H1 (cell line): ENCODE data around the gene UTP14C. TPM values are rescaled to one million over a fixed set of nuclear protein-coding genes. Genes with fewer than 3 reads are reported as not detected.

ENCODE experiments used
- CTCF ChIA-PET: fragments of 300-600 bp; sonication (Branson Sonifier 250); formaldehyde crosslinking; loops from one replicate; lab custom pipeline; 2021; ENCODE audit not compliant: partially characterized antibody; lab: Charles Lee
- POLR2A ChIA-PET: fragments of 300-600 bp; sonication (Branson Sonifier 250); formaldehyde crosslinking; loops from one replicate; lab custom pipeline; 2021; ENCODE audit warnings: inconsistent platforms; ENCODE audit not compliant: partially characterized antibody; lab: Charles Lee
- DNase-seq, 2 experiments: peaks; one replicate each; pipeline versions ENCODE4 v3.0.0 to v3.0.0-alpha.2; 2010 to 2022; ENCODE audit warnings: low spot score in 2 of 2, low read depth in 1 of 2, mixed read lengths in 1 of 2
- FAIRE-seq: peaks from 2 replicates; lab custom pipeline; 2011; peaks lifted over from hg19 to GRCh38; lab: Jason Lieb, UNC
- H2AFZ ChIP-seq: 2 replicates; pipeline ENCODE4 v1.8.1; 2012; ENCODE audit warnings: low read length, inconsistent platforms
- H2AK5ac ChIP-seq: 2 replicates; pipeline ENCODE4 v1.6.1; 2013; ENCODE audit warnings: low read depth, low read length
- H2BK120ac ChIP-seq: replicated peaks from 2 replicates; pipeline ENCODE3; 2013; ENCODE audit warnings: low read depth, low read length, inconsistent platforms
- H2BK12ac ChIP-seq: 2 replicates; pipeline ENCODE4 v1.6.1; 2013; ENCODE audit warnings: low read depth, low read length
- H2BK15ac ChIP-seq: 2 replicates; pipeline ENCODE4 v1.6.1; 2013; ENCODE audit warnings: low read length
- H2BK20ac ChIP-seq: 2 replicates; pipeline ENCODE4 v1.6.1; 2013; ENCODE audit warnings: low read length
- H2BK5ac ChIP-seq: 2 replicates; pipeline ENCODE4 v1.6.1; 2013; ENCODE audit warnings: low read depth, low read length
- H3K14ac ChIP-seq: 2 replicates; pipeline ENCODE4 v1.6.1; 2013; ENCODE audit warnings: inconsistent platforms; ENCODE audit not compliant: insufficient read length
- H3K18ac ChIP-seq: 2 replicates; pipeline ENCODE4 v1.6.1; 2013; ENCODE audit warnings: low read length; ENCODE audit errors: extremely low read depth
- H3K23ac ChIP-seq: 2 replicates; pipeline ENCODE4 v1.6.1; 2013; ENCODE audit warnings: inconsistent platforms; ENCODE audit not compliant: insufficient read length
- H3K23me2 ChIP-seq: 2 replicates; pipeline ENCODE4 v1.6.1; 2013; ENCODE audit warnings: low read depth, low read length
- H3K27ac ChIP-seq: 2 replicates; pipeline ENCODE4 v1.6.1; 2011; ENCODE audit warnings: low read depth, low read length, inconsistent platforms
- H3K27me3 ChIP-seq, 4 experiments: replicated peaks in 1 of 4; 1 replicate in 1 of 4; 2 replicates in 3 of 4; pipeline versions ENCODE4 v1.6.1 to v1.8.1; 2011 to 2013; ENCODE audit warnings: low read length in 3 of 4, mild to moderate bottlenecking in 3 of 4, inconsistent platforms in 2 of 4, mixed read lengths in 2 of 4, moderate library complexity in 1 of 4; ENCODE audit not compliant: control insufficient read depth in 3 of 4, insufficient read depth in 3 of 4; ENCODE audit errors: extremely low read depth in 1 of 4
- H3K36me3 ChIP-seq, 4 experiments: 2 replicates each; pipeline versions ENCODE4 v1.6.1 to v1.8.1; 2011 to 2013; ENCODE audit warnings: mild to moderate bottlenecking in 4 of 4, low read length in 3 of 4, moderate library complexity in 2 of 4, control low read depth in 1 of 4, inconsistent platforms in 1 of 4; ENCODE audit not compliant: insufficient read depth in 4 of 4, control insufficient read depth in 2 of 4
- H3K4ac ChIP-seq: replicated peaks from 2 replicates; pipeline ENCODE3; 2013; ENCODE audit warnings: low read length, low read depth, mixed read lengths, inconsistent platforms; ENCODE audit not compliant: insufficient read length
- H3K4me1 ChIP-seq, 4 experiments: replicated peaks in 1 of 4; 1 replicate in 1 of 4; 2 replicates in 3 of 4; pipeline versions ENCODE4 v1.6.1 to v1.8.1; 2011 to 2013; ENCODE audit warnings: low read length in 3 of 4, inconsistent platforms in 2 of 4, mixed read lengths in 1 of 4; ENCODE audit not compliant: insufficient read depth in 4 of 4, control insufficient read depth in 3 of 4
- H3K4me2 ChIP-seq, 2 experiments: 2 replicates each; pipeline versions ENCODE4 v1.6.1 to v1.8.1; 2011 to 2013; ENCODE audit warnings: low read depth in 2 of 2, low read length in 2 of 2, control low read depth in 1 of 2, inconsistent platforms in 1 of 2, mild to moderate bottlenecking in 1 of 2; ENCODE audit not compliant: insufficient read depth in 1 of 2
- H3K4me3 ChIP-seq, 4 experiments: fragments of 200-600, 300-600 bp in 1 of 4; sonication (generic), shearing (Covaris generic), sonication (Bioruptor Twin) in 1 of 4; 2 replicates each; pipeline versions ENCODE4 v1.5.1 to v1.8.1; 2011 to 2016; ENCODE audit warnings: low read length in 4 of 4, low read depth in 3 of 4, control low read depth in 2 of 4, inconsistent platforms in 2 of 4, mild to moderate bottlenecking in 2 of 4, mixed read lengths in 1 of 4, moderate library complexity in 1 of 4; ENCODE audit not compliant: insufficient read depth in 2 of 4; ENCODE audit errors: extremely low read depth in 1 of 4
- H3K56ac ChIP-seq: replicated peaks from 2 replicates; pipeline ENCODE3; 2013; ENCODE audit warnings: low read depth, mild to moderate bottlenecking, mixed read lengths, low read length, inconsistent platforms; ENCODE audit not compliant: insufficient read length
- H3K79me1 ChIP-seq: 2 replicates; pipeline ENCODE4 v1.6.1; 2013; ENCODE audit warnings: low read depth, low read length, control low read depth
- H3K79me2 ChIP-seq, 2 experiments: 2 replicates each; pipeline versions ENCODE4 v1.6.1 to v1.8.1; 2012 to 2013; ENCODE audit warnings: low read length in 2 of 2, mild to moderate bottlenecking in 2 of 2, inconsistent platforms in 1 of 2; ENCODE audit not compliant: insufficient read depth in 2 of 2, control insufficient read depth in 1 of 2
- H3K9ac ChIP-seq, 4 experiments: replicated peaks in 1 of 4; 1 replicate in 1 of 4; 2 replicates in 3 of 4; pipeline versions ENCODE4 v1.6.1 to v1.8.1; 2011 to 2013; ENCODE audit warnings: low read depth in 3 of 4, low read length in 3 of 4, control low read depth in 2 of 4, mild to moderate bottlenecking in 2 of 4, moderate library complexity in 2 of 4, inconsistent platforms in 1 of 4; ENCODE audit errors: extremely low read depth in 1 of 4
- H3K9me3 ChIP-seq, 2 experiments: 2 replicates each; pipeline versions ENCODE4 v1.6.1 to v1.8.1; 2012 to 2013; ENCODE audit warnings: mild to moderate bottlenecking in 2 of 2, moderate library complexity in 2 of 2, control low read depth in 1 of 2, inconsistent platforms in 1 of 2, low read depth in 1 of 2, low read length in 1 of 2, mixed read lengths in 1 of 2; ENCODE audit not compliant: insufficient read depth in 2 of 2
- H4K20me1 ChIP-seq, 2 experiments: replicated peaks in 1 of 2; 2 replicates each; pipeline versions ENCODE3 to v1.8.1; 2011 to 2013; ENCODE audit warnings: inconsistent platforms in 2 of 2, low read length in 2 of 2, mild to moderate bottlenecking in 1 of 2; ENCODE audit not compliant: insufficient read depth in 2 of 2, control insufficient read depth in 1 of 2
- H4K5ac ChIP-seq: 2 replicates; pipeline ENCODE4 v1.6.1; 2013; ENCODE audit warnings: low read length, low read depth, mixed read lengths, inconsistent platforms; ENCODE audit not compliant: insufficient read length
- H4K8ac ChIP-seq: 2 replicates; pipeline ENCODE4 v1.8.0; 2013; ENCODE audit warnings: mild to moderate bottlenecking, moderate library complexity, low read length, inconsistent platforms; ENCODE audit not compliant: insufficient read depth; ENCODE audit errors: extremely low read depth
- H4K91ac ChIP-seq: replicated peaks from 2 replicates; pipeline ENCODE3; 2013; ENCODE audit warnings: low read length, mixed read lengths, inconsistent platforms; ENCODE audit not compliant: insufficient read length
- ATF3 ChIP-seq: IDR thresholded peaks from 2 replicates; pipeline ENCODE4 v1.6.1; 2011; ENCODE audit warnings: low read depth, mild to moderate bottlenecking, low read length; ENCODE audit not compliant: insufficient read depth
- BACH1 ChIP-seq: IDR thresholded peaks from 2 replicates; pipeline ENCODE4 v1.6.1; 2012; ENCODE audit warnings: low read length, improper control_type of control experiment
- CHD2 ChIP-seq: IDR thresholded peaks from 2 replicates; pipeline ENCODE4 v1.6.1; 2012; ENCODE audit warnings: low read length, improper control_type of control experiment
- CTBP2 ChIP-seq: IDR thresholded peaks from 2 replicates; pipeline ENCODE4 v1.7.0; 2011; ENCODE audit warnings: borderline replicate concordance, mild to moderate bottlenecking, moderate library complexity, mixed read lengths, low read length; ENCODE audit not compliant: insufficient read depth, insufficient read length
- EGR1 ChIP-seq: IDR thresholded peaks from 2 replicates; pipeline ENCODE4 v1.6.1; 2011; ENCODE audit warnings: low read depth, low read length, borderline replicate concordance
- HDAC6 ChIP-seq: IDR thresholded peaks from one replicate; pipeline ENCODE4 v1.7.1; 2012; ENCODE audit warnings: low read depth, mild to moderate bottlenecking, inconsistent platforms, low read length, moderate library complexity
- JUND ChIP-seq: IDR thresholded peaks from 2 replicates; pipeline ENCODE4 v1.6.1; 2011; ENCODE audit warnings: mild to moderate bottlenecking, improper control_type of control experiment, low read length
- POLR2A ChIP-seq, 2 experiments: IDR thresholded peaks; 1 replicate in 1 of 2; 2 replicates in 1 of 2; pipeline ENCODE4 v1.6.1; 2011; ENCODE audit warnings: low read depth in 2 of 2, low read length in 2 of 2, mild to moderate bottlenecking in 2 of 2; ENCODE audit errors: control extremely low read depth in 1 of 2
- POLR2AphosphoS5 ChIP-seq: IDR thresholded peaks from 2 replicates; pipeline ENCODE4 v1.6.1; 2011; ENCODE audit warnings: low read depth, low read length
- RFX5 ChIP-seq: IDR thresholded peaks from 2 replicates; pipeline ENCODE4 v1.6.1; 2011; ENCODE audit warnings: low read depth, low read length, improper control_type of control experiment, borderline replicate concordance
- RNF2 ChIP-seq: fragments of 200-900, 300-1000 bp; sonication (generic); IDR thresholded peaks from 2 replicates; pipeline ENCODE4 v1.7.1; 2016; ENCODE audit warnings: borderline replicate concordance, low read depth, mild to moderate bottlenecking, antibody characterized with exemption, low read length; ENCODE audit not compliant: poor library complexity, severe bottlenecking; ENCODE audit errors: missing control alignments
- SAP30 ChIP-seq: fragments of 300-600 bp; sonication (generic); IDR thresholded peaks from 2 replicates; pipeline ENCODE4 v1.7.1; 2012; ENCODE audit warnings: low read length, moderate library complexity, mild to moderate bottlenecking, inconsistent platforms; ENCODE audit not compliant: insufficient read depth, insufficient replicate concordance
- SP4 ChIP-seq: IDR thresholded peaks from 2 replicates; pipeline ENCODE4 v1.6.1; 2012; ENCODE audit warnings: low read length, inconsistent platforms
- SRF ChIP-seq: IDR thresholded peaks from 2 replicates; pipeline ENCODE4 v1.6.1; 2011; ENCODE audit warnings: mild to moderate bottlenecking, low read depth, low read length, moderate library complexity
- TBP ChIP-seq: IDR thresholded peaks from 2 replicates; pipeline ENCODE4 v1.6.1; 2011; ENCODE audit warnings: low read depth, low read length, improper control_type of control experiment
- YY1 ChIP-seq: IDR thresholded peaks from 2 replicates; pipeline ENCODE4 v1.6.1; 2011; ENCODE audit warnings: low read depth, mild to moderate bottlenecking, low read length
- whole genome bisulfite sequencing, 2 experiments: shearing (Covaris generic) in 1 of 2; methylation state at CpG; one replicate each; pipeline versions ENCODE4 v1.1.6 to v1.1.7; 2013 to 2015; ENCODE audit warnings: low lambda C conversion rate in 2 of 2, mixed read lengths in 2 of 2, inconsistent platforms in 1 of 2, low coverage in 1 of 2, missing lambda C conversion rate in 1 of 2; ENCODE audit not compliant: insufficient replicate concordance in 2 of 2, insufficient coverage in 1 of 2, insufficient read length in 1 of 2; ENCODE audit errors: extremely low coverage in 1 of 2, missing lambda C conversion rate in 1 of 2; 5-methylcytosine and 5-hydroxymethylcytosine counted together
- polyA plus RNA-seq, 7 experiments: library from polyadenylated mRNA; depleted of rRNA in 3 of 7; stranded (reverse) in 5 of 7; unstranded in 2 of 7; fragments of >200 nt in 5 of 7; fragments of 200-250 nt in 2 of 7; gene quantifications; 1 replicate in 5 of 7; 2 replicates in 1 of 7; 4 replicates in 1 of 7; pipeline versions ENCODE4 v1.2.1 to v1.2.3, GENCODE V29; 2011 to 2013; ENCODE audit warnings: missing spikeins in 2 of 7, mixed read lengths in 2 of 7
- total RNA-seq: library from RNA; stranded (reverse); fragmentation: NEBNext Ultra II Directional; extraction: Animal tissue kit (Norgen Biotek cat#: 25700); gene quantifications from 2 replicates; pipeline ENCODE4 v1.2.1, GENCODE V29; 2021

UTP14C gene
- total and polyA plus RNA-seq, 2 of the 8 experiments (the other 6 are each of a cell fraction or from before 2014, with no cell fraction given) = 6.8 to 22.7 TPM

GRCh38 chr13:52043675-52044074, 19.2 kb downstream of the UTP14C start:
- CTCF ChIA-PET = no interaction called here

More at GRCh38 chr13:52043675-52044074, 19.2 kb downstream of the UTP14C start:
- H4K91ac ChIP-seq = no peak overlapping the region
- no peak overlapping the region for H2BK120ac ChIP-seq
- no peak overlapping the region for H3K27ac ChIP-seq
- TF ChIP-seq TBP (no peak), SRF (no peak), SAP30 (no peak), ATF3 (no peak), EGR1 (no peak), POLR2AphosphoS5 (no peak), POLR2A (IDR thresholded peaks at IDR 0.05; ENCODE audit: control extremely low read depth in 1 of 2, low read depth in 2 of 2, low read length in 2 of 2) (no peak), HDAC6 (no peak), RFX5 (no peak), JUND (no peak), CHD2 (no peak), SP4 (no peak), BACH1 (no peak), YY1 (no peak), RNF2 (no peak), CTBP2 (no peak)
- no peaks in the 10 kb centered on the region for H3K79me1 ChIP-seq
- H3K79me2 ChIP-seq = no peaks in the 10 kb centered on the region
- no peak overlapping the region for H4K5ac ChIP-seq
- POLR2A ChIA-PET = no interaction called here
- H3K56ac ChIP-seq = no peak overlapping the region
- WGBS, 2 experiments = 81% methylated on average over 3 of the region's 3 CpGs; no CpG with 5 or more reads in 1 of the 2 experiments
- DNase-seq (no peak), FAIRE-seq (no peak)
- no peak overlapping the region for H3K23ac ChIP-seq
- H3K9ac ChIP-seq = no peak overlapping the region
- H3K27me3 ChIP-seq = no peaks in the 10 kb centered on the region
- H2BK5ac ChIP-seq = no peak overlapping the region
- H3K4me1 ChIP-seq = no peaks in the 10 kb centered on the region
- H3K14ac ChIP-seq = no peak overlapping the region
- no peaks in the 10 kb centered on the region for H4K20me1 ChIP-seq
- H3K18ac ChIP-seq = no peak overlapping the region
- H3K4ac ChIP-seq = no peak overlapping the region
- no peak overlapping the region for H3K4me3 ChIP-seq
- no peak overlapping the region for H4K8ac ChIP-seq
- no peak overlapping the region for H2BK12ac ChIP-seq
- H2AK5ac ChIP-seq = no peak overlapping the region
- H3K9me3 ChIP-seq = no peaks in the 10 kb centered on the region
- H3K23me2 ChIP-seq = no peaks in the 10 kb centered on the region
- H2BK20ac ChIP-seq = no peak overlapping the region
- no peaks in the 10 kb centered on the region for H3K36me3 ChIP-seq
- no peak overlapping the region for H3K4me2 ChIP-seq
- H2AFZ ChIP-seq = no peak overlapping the region
- no peak overlapping the region for H2BK15ac ChIP-seq
